NCI-H226 (cell line): Measurements from ENCODE around the gene DHX32.

Experiments
- DNase-seq: peaks from one replicate; pipeline ENCODE4 v3.0.0-alpha.2; 2015

The DHX32 gene

DNA sequence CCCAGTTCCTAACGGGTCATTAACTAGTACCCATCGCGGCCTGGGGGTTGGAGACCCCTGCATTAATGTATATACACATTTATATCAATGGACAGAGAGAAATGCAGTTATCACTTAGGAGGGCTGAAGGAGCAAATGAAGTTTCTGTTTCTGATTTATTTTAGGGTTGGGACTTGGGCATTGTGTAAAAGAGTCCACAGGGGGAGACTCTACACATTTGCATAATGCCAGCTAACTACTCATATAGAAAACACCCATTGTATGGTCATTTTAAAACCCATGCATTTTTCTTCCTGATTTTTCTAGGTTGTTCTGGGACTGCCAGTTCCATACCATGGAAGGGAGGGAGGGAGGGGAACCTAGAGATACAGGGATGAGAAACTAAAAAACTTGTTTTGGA lies 34.2 kb downstream of the DHX32 start:
- DNase-seq, result no peak

DNA sequence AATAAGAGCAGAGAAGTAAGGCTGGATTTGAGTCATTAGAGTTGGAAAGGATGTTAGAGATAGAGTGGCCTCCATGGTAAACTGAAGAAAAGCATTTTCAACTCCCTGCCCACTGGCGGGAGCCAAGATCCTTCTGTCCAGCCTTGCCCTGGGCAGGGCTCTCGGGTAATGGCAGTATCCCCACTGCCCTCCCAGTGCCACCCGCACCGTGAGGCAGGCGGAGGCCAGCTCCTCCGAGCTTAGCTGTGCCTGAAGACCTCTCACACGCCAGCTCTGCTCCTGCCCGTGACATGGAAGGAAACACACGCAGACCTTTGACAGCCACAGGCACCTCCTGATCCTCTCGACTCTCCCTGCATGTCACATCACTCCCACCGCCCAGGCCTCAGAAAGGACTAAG lies 35.5 kb downstream of the DHX32 start:
- DNase-seq, result no peak

DNA sequence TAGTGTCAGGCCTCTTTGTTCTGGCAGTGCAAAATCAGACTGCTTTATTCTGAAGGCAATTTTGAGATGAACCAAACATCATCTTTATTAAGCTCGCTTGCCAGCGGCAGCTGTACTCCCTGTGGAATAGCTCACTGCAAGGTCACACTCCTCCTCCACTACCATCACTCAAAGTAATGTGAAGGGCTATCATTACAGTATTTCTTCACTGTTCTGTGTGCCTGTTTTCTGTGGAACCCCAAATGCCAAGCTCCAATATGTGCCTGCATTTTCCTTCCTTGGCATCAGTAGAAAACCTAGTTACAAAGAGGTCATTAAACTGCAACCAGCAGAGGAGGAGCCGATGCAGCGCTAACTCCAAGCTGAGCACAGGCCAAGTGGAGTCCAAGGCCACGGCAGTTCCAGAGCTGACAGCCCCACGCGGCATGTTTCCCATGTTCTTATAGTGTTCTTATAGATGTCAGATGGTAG lies 36.3 kb downstream of the DHX32 start:
- no peak for DNase-seq

DNA sequence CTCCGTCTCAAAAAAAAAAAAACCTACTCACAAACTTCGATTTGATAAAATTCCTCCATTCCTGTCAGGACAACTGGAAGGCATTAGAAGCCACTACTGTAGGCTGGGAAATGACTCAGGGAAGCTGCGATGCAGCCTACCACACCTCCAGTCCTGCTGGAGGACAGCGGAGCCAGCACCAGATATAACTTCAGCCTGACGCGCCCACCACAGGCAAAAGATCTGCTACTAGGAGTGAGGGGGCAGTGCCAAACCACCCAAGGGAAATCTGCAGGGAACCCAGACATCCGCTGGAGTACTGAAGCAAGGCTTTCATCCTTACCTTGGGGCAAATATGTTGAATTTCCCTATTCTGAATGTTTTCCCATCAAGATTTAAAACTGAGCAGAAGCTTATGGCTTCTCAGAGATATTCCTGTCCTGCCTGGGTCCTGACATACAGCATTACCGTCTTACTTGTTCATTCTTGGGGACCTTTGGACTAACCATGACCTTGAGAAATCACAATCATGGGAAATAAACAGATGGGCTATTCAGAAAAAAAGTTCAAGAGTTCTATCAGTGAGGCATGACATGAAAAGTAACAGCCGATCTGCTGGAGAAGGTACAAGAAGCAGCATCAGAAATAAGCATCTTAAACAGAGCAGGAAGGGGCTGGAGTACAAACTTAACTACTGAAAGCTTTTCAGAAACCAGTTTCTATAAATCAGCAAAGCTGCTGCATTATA lies 37.3 kb downstream of the DHX32 start:
- DNase-seq, result no peak

DNA sequence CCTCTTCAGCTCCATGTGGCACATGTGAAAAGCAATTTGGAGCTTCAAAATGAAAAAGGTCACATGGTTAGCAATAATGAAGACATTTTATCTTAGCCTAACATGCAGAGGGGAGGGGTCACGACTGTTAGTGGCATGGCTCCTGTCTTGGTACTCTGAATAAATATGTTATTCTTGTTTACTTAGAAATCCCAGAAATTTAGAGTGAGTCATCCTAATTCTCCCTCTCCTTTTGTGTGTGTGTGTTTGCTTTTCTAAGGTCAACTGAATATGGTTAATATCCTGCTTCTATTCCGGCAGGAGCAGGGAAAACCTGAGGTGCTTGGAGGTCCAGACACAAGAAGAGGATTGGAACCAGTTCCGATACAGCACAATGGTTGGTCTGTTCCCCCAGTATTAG lies 40.1 kb downstream of the DHX32 start:
- no peak for DNase-seq

DNA sequence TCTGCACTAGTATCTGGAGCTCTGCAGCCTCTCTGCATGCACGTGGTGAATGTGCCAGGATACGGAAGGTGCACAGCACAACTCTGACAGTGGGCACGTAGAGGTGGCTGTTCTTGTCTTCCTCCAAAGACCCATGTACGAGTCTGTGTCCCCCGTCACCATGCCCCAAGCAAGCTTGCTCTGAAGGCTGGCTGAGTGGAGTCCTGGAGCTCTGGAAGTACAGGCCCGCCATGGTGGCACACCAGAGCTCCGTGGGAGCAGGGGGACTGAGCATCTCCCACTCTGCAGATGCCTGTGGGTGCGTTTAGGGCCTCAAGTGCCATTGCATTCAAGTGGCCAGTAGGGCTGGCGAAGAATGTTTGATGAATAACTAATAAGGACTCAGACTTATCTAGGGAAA lies 40.7 kb downstream of the DHX32 start:
- DNase-seq, result no peak

DNA sequence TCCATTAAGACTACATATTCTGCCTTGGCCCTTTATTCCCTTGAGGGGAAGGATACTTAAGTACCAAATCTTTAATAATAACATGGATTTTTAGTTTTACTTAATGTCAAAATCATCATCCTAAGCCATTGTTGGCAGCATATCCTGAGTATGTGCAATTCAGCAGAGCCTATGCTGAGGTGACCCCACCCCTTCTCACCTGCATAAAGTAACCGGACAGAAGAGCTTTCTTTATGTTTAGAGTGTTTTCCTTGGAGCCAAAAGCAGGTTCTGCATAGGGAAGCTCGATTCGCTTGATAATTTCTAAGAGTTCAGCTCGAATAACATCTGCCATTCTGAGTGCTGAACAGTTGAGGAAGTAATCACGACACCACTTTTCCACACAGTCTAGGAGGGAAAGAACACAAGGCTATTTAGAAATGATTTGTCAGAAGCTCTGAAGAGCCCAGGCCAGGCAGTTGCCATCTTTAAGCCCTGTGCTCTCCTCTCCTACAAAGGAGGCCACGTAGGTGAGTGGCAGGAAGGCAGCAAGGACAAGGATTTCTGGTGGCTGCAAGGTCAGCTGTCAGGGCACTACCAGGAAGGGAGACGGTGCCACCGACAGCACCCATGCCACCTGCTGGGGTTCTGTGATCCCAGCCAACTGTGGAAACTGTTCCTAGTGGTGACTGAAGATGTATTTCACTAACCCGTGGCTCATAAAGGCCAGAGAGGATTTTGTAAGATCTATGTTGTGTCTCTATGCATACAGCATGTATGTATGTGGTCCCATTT lies 42.1 kb downstream of the DHX32 start:
- DNase-seq, result no peak

DNA sequence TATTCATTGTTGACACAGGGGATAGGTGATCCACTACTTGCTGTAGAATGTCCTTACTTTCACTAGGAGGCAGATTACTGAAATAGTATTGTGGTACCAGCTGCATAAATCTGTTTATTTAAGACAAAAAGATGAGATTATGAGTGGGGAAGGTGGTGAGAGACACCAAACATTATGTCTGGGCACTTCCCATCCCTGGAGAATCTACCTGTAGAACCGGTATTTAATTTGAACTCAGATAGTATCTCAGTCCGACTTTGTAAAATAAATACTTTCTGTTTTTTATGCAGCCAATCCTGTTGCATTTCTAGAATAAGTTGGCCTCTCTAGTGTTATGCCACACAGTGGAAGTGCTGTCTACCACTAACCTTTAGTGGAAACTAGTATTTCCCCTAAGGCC lies 44.3 kb downstream of the DHX32 start:
- DNase-seq, result no peak

DNA sequence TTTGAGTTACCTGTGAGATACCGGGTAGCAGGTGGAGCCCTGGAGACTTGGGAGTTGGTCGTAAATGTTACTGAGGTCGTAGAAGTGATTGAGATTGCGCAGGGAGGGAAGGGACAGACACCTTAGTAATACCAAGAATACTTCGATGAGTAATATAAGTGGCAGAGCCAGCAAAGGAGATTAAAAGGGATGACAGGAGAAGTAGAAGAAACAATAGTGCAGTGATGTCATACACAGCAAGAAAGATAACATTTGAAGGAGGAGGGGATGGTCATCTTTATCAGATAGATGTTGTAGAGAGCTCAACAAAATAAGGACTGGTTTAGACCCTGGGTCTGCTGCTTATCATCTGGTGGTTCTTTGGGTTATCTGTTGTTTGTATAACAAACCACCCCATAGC lies 52.8 kb downstream of the DHX32 start:
- no peak for DNase-seq

DNA sequence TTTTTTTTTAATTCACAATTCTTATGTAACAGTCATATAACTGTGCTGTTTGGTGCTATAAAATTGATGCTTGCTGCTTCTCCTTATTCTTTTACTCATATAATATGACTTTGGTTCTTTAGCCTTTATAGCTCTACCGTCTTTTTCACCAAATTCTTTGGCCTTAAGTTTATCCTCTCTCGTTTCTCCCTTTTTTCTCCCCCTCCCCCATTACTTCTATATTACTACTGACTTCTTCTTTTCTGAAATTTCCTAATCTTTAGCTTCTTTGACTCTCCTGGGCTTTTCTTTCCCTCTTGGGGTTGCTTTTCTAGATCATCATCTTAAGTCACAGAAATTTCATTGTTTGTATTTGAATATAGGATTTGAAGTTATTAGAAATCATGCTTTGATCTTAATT lies 54.0 kb downstream of the DHX32 start:
- no peak for DNase-seq

DNA sequence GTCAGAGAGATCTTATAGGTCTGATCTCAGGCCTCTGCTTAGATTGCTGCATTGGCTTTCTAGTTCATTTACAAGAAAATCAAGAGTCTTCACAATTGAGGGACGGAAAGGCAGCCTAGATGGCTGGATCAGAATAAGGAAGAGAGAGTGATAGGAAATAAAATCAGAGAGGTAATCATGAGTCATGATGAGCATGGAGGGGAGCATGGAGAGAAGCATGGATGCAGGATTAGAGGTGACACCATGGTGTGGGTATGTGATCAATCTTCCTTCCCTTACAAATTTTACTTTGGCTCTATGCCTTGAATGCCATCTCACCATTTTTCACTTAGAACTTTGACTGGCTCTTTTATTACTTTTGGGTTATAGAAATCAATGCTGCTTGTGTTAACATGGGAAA lies 56.4 kb downstream of the DHX32 start:
- DNase-seq, result no peak

DNA sequence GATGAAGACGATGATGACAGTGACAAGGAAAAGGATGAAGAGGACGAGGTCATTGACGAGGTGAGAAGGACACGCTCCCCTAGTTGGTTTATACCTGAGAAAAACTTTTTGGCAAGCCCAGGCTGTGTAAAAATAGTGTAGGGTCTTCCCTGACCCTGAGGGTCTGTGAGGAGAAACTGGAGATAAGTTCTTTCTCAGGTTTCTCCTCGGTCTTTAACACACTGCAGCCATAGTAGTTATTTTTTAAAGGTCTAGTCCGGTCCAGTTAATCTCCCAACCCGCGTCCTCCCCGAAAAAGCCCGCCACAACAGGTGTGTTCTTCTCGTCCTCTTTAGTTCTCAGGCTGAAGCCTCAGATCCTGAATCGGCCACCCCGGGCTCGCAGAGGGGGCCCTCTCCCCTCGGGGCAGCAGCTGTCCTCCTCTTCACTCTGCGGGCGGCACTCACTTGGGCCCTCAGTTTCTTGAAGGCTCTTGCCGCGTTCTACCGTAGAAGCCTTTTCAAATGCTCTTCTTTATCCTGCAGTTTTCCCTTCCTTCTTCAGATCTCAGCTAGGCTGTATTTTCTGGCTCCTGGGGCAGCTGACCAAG lies 57.3 kb downstream of the DHX32 start:
- no peak for DNase-seq

DNA sequence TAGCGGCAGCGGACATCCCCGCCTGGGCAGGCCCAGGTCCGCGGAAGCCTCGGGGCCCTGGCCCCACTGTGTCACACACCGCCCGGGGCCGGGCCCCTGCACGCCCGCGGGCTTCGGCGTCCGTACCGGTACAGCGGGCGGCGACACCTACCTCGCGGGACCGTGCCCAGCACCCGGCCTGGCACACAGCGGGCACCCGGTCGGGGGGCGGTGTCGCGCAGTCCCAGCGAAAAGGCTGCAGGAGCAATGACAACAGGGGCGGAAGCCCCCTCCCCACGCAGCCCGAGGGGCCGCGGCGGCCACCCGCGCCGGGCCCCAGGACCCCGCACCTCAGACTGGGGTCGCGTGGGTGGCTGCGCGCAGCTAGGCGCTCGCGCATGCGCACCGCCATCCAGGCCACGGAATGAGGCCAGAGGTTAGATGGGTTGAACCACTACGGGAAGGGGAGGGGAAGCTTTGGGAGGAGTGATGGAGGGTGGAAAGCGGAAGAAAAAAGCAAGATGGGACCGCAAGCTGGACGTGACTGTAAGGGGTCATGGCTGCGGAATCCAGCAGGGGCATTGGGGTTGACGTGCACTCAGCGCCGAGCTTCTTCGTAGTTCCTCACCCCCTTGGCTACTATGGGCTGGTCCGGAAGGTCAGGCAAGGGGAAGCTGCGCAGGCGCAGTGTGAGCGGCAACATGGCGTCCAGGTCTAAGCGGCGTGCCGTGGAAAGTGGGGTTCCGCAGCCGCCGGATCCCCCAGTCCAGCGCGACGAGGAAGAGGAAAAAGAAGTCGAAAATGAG lies 58.0 kb downstream of the DHX32 start, which contains the start of the genes BCCIP and UROS:
BCCIP (plus strand) TSS at position 669 of the 785 bp plus-strand sequence; CDS start at position 681, 12 bp downstream.
UROS (minus strand) TSS at position 381 of the 785 bp plus-strand sequence. CDS start 6,759 bp downstream, outside the sequence.
- peak; percentile 52 for DNase-seq

DNA sequence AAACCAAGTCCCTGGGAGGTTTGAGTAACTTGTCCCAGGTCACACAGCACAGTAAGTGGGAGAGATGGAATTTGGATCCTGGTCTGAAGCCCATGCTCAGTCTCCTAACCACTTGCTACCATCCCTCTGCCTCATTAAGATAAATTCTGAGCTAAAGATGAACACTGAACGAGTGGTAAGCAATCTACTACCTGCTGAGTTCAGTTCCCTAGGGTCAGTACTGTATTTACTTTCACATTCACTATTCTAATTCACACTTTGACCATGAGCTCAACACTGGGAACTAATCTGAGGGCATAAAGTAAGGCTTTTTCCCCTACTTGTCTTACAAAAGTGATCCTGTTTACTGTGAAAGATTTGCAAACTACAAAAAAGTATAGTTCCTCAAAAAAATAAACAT lies 60.4 kb downstream of the DHX32 start:
- no peak for DNase-seq

DNA sequence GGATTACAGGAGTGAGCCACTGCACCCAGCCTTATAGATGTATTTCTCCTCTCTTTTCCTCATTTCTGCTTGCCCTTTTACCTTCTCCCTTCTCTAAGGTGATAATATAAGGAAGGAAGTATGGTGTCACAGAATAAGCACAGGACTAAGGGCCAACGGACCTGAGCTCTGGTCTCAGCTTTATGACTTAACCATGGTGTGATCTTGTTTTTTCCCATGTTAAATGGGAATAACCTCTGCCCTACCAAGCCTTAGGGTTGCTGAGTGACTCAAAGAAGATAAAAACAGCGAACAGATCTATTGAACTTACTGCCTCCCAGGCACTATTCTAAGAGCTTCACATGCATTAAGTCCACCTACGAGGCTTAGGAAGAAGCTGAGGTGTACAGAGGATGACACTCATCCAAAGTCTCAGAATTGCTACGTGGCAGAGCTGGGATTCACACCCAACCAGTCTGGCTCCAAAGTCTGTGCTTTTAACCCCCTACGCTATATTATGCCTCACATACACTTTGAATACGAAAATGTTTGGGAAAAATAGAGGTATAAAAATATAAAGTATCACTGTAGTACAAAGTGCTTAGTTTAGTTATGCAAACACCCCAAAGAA lies 63.6 kb downstream of the DHX32 start:
- no peak for DNase-seq

DNA sequence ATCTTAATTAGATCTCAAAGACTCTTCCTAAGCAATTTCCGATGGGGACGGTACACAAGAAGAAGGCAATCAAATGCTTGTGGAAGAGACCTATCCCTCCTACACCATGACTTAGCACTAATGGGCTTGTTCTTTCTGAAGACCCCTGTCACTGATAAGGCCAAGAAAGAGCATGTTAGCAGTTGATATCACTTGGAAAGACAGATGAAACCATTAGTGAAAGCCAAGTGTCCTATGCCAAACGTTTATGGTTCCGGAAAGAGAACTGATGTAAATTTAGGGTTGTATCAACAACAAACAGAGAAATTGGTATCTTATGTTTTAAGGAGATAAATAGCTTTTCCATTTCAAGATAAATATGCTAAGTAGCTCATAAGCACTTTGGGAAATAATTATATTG lies 64.5 kb downstream of the DHX32 start:
- no peak for DNase-seq

DNA sequence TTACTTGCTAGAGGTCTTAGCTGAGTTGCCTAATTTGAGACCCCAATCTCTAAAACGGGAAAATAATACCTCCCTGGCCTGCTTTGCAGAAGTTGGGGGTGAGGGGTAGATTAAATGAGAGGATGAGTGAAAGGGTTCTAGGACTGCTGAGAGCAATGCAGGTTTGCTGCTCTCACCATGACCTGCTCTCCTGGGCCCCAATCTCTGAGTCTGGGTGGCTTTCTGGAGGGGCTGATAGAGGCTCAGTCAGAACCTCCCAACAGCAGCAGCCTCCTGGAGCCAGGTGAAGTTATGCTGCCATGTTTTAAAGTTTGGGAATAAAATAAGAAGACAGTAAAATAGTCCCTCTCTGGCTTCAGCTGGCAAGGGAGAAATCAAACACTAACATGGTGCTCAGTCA lies 65.3 kb downstream of the DHX32 start:
- no peak for DNase-seq

DNA sequence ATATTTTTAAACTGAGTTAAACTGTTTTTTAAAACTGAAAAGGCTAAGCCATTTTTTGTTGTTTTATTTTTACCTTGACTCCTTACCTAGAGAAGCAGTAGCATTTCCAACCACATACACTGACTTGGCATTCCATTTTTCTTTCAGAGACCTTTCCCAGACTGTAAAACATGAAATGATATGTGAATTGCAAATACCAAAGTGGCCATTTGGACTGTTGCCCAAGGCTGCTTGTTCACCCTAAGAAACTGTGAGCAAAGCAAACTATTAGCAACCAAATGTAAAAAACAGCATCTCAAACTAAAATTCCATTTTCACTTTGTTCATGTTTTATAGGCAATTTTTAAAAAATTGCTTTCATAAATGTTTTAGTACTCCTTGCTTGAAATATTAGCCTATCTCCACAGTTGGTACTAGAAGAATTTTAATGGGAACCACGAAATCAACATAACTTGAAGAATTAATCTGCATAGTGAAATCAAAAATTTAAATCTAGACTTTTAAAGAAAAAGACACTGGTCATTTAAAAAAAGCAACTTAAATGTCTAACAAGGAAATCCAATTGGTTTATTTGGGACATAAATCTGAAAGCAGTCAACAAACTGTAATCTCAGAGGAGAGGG lies 68.9 kb downstream of the DHX32 start:
- DNase-seq, result no peak

DNA sequence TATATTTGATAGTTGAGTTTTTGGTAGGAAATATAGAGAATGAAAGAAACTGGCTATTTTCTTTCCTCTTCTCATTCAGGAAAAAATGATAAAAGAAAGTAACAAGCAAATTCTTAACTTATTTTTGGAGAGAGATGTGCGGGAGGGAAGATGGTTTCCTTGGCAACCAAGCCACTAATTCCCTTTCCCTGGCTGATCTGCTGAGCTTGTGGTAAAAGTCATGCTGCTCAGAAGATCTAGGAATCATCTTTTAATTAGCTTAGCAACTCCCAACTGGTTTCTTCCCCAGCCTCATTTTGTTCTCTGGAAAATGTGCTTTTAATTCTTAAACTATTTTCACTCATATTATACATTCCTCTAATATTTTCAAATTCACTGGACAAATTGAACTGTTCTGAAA lies 69.8 kb downstream of the DHX32 start:
- DNase-seq, result no peak

DNA sequence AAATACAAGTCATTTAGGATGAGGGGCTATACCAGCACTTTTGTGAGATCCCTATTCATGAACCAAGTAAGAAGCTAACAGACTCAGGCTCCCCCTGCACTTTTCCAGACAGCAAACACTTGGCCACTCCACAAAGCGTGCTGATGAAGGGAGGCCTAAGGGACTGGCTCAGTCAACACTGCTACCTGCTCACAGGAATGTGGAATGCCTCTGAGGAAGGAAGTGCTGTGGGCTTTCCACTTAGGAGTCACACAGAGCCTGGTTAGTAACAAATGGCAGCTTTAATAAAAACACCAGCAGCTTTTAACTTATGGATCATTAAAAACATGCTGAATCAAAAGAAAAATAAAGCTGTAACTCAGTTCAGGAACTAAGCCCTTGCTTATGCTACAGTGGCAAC lies 73.0 kb downstream of the DHX32 start:
- no peak for DNase-seq

DNA sequence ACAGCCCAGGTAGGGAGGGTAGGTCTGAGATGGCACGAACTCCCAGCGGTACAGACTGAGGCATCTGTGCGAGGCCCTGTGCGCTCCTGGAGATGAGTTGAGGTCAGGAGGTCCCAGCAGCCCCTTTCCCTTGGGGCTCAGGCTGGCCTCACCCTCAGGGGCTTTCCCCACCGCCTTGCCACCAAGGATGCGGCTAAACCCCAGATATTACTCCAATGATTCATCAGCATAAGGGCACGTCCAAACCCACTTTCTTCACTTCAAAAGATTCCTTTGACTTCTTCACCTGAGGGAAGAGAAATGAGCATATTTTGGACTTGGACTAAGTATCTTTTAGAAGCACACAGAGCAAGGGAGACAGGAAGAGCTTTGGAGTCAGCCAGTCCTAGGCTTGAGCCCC lies 78.4 kb downstream of the DHX32 start:
- DNase-seq, result no peak

DNA sequence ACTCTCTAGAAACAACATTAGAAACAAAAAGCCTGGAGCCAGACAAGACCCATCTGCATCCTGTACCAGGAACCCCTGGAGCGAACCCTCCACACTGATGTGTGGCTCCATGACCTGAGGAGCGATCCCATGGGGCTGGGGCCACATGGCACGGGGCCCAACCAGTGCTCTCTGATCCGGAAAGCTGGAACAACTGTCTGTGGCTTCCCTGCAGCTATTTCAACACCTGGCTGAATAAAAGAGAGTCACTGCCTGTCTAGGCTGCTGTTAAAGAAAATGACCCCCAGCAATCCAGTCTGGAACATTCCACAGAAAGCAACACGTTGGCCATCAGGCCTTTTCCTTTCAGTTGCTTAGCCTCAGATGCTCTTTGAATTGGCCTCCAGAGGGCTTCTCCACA lies 79.0 kb downstream of the DHX32 start:
- no peak for DNase-seq
